GM13976 (cell line): Measurements from ENCODE around the gene MYOF.
"Not testable (repeated sequence)": the region's sequence is repeated elsewhere in the genome, so short reads cannot be mapped to it uniquely, and the experiment has no call there.

Experiments used
- DNase-seq: peaks from one replicate; pipeline ENCODE4 v3.0.0; 2012; ENCODE audit warnings: low spot score
- in situ Hi-C: fragments of 300-500 bp; cut with MboI; formaldehyde crosslinking; loops from one replicate; pipeline ENCODE4 v1.12.0; 2022; ENCODE audit warnings: low sequenced_read_pairs, mixed read lengths, inconsistent platforms; ENCODE audit not compliant: unreplicated experiment
- TF ChIP-seq, protein P1 (sequence below): IDR thresholded peaks from 2 replicates; pipeline ENCODE4 v1.5.1; 2012; ENCODE audit warnings: borderline replicate concordance, mild to moderate bottlenecking; ENCODE audit not compliant: insufficient read depth; ENCODE audit errors: extremely low read depth, missing control alignments, control extremely low read depth

The MYOF gene

DNA sequence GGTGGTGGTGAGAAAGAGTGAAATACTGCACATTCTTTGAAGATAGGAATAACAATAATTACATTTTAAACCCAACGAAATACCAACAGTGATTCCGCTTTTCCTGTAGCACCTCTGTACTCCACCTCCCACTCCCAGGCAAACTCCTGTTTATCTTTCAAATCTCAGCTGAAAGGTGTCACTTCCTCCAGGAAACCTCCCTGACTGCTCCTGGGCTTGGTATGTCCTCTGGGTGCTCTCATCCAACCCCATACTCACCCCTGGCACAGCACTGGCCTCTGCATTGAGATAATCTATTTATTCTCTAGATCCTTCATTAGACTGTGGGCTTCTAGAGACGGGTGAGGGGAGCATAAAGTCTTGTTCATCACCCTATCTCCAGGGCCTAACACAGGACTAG, 148.0 kb downstream of the MYOF start:
- TF ChIP-seq, protein P1, sequence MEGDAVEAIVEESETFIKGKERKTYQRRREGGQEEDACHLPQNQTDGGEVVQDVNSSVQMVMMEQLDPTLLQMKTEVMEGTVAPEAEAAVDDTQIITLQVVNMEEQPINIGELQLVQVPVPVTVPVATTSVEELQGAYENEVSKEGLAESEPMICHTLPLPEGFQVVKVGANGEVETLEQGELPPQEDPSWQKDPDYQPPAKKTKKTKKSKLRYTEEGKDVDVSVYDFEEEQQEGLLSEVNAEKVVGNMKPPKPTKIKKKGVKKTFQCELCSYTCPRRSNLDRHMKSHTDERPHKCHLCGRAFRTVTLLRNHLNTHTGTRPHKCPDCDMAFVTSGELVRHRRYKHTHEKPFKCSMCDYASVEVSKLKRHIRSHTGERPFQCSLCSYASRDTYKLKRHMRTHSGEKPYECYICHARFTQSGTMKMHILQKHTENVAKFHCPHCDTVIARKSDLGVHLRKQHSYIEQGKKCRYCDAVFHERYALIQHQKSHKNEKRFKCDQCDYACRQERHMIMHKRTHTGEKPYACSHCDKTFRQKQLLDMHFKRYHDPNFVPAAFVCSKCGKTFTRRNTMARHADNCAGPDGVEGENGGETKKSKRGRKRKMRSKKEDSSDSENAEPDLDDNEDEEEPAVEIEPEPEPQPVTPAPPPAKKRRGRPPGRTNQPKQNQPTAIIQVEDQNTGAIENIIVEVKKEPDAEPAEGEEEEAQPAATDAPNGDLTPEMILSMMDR, result no peak
- DNase-seq, result no peak
- in situ Hi-C loops, result no loop called here

DNA sequence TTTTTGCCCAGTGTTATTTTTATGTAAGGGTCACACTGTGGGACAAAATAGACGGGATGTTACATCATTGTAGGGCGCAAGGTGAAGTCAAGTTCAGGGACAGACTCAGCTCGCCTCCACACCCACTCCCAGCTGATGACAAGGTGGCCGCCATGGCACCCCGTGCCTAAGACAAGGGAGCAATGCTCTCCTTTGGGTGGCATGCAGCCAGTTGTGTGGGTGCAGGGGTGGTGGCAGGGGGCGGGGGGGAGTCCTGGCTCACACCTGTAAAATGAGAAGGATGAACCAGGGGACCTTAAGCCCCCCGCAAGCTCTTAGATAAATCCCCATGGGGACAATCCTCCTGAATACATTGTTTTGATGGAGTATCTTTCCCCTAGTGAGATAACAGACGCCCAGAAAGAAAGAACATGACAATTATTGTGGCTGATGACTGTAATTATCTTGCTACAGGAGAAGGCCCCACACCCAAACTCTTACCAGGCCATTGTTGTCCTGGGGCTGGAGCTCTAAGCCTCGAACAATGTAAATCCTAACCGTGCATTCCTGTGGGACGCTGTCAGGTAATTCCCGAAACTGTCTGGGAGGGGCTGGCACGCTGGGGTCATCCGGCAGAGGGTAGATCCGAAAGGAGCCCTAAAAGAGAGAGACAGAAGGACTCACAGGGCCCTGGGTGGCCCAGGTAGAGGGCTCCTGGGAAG, 148.7 kb downstream of the MYOF start:
- no peak for DNase-seq
- TF ChIP-seq, protein P1, result no peak
- in situ Hi-C loops, result no loop called here

DNA sequence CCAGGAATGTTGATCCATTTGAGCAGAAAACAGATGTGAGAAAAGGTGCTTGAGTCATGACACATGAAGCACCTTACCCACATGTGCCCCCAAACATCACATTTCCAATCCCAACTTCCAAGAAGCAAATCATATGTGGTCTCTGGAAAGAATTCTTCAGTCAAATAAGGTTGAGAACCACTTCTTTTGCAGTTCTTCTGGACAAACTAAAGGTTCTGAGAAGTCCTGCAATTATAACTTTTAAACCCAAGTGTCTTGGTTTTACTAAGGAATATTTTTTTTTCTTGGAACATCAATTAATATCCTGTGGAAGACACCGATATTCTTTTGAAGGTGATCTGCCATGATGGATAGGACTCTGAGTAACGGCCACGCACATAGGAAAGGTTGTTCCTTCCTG, 151.3 kb downstream of the MYOF start:
- in situ Hi-C loops, result no loop called here
- TF ChIP-seq, protein P1, result no peak
- DNase-seq, result no peak

DNA sequence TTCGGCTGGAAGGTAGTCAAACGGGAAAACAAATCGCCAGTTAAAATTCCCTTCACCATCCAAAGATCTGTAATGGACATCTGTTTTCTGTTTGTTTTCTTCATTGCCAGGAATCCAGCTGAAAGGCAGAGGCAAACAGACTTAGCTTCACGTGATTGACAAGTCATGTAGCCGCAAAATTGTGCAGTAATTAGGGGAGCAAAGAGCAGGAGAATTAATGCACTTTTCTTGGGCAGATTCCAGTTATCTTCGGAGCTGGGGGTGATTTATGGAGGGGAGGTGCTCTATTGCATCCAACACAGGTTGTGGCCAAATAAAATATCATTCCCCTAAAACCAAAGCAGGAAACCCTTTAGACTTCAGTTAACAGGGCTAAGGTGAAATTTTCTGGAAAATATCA, 162.2 kb downstream of the MYOF start:
- in situ Hi-C loops, result no loop called here
- TF ChIP-seq, protein P1, result no peak
- DNase-seq, result no peak

DNA sequence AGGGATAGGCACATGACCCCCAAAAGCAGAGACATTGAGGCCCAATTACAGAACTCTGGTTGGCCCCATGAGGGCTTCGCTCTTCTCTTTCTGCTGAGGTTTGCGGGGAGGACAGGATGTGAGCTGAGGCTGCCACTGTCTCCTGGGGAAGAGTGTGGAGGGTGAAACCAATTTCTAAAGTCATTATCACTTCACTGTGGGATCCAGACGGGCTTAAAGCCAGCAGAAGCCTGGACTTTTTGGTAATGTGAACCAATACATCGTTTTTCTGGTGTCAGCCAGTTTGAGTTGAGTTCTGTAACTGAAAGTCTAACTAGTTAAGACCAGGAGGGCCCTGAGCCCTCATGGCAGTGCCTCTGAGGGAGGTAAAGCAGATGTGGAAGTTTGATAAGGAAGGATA, 163.0 kb downstream of the MYOF start:
- DNase-seq, result no peak
- TF ChIP-seq, protein P1, result no peak
- in situ Hi-C loops, result no loop called here

DNA sequence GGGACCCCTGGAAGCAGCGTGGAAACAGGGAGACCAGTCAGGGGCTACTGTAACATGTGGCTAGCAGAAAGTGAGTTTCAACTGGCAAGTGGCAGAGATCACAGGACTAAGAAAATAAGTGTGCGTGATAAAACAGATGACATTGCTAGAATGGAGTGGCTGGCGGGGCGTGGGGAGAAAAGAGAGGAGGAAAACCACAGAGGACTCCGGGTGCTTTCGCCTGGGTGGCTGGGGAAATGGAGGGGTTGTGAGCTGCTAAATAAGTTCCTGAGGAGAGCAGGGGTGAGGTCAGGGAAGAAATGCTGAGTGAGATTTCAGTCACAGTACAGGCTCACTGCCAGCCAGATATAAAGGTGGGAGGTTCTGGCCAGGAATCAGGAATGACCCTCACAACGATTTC, 166.9 kb downstream of the MYOF start:
- in situ Hi-C loops, result no loop called here
- no peak for DNase-seq
- TF ChIP-seq, protein P1, result no peak

DNA sequence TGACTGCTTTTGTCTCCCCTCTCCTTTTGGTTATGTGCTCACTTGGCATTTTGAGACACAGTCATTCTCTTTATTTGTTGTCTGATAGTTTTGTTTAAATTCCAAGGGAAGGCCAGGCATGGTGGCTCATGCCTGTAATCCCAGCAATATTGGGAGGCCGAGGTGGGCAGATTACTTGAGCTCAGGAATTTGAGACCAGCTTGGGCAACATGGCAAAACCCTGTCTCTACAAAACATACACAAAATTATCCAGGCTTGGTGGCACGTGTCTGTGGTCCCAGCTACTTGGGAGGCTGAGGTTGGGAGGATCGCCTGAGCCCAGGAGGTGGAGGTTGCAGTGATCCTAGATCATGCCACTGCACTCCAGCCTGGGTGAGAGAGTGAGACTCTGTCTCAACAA, 167.5 kb downstream of the MYOF start:
- DNase-seq, in situ Hi-C loops: not testable (repeated sequence)
